ENCODE results near the gene FCMR. TPM values are rescaled to one million over a fixed set of nuclear protein-coding genes. Genes with fewer than 3 reads are reported as not detected.

Gene FCMR
- total and polyA plus RNA-seq, 9 of the 15 experiments (the other 6 are each of a cell fraction or from before 2014, with no cell fraction given): 0.11 to 0.82 (median 0.20) TPM; not detected in 5

DNA sequence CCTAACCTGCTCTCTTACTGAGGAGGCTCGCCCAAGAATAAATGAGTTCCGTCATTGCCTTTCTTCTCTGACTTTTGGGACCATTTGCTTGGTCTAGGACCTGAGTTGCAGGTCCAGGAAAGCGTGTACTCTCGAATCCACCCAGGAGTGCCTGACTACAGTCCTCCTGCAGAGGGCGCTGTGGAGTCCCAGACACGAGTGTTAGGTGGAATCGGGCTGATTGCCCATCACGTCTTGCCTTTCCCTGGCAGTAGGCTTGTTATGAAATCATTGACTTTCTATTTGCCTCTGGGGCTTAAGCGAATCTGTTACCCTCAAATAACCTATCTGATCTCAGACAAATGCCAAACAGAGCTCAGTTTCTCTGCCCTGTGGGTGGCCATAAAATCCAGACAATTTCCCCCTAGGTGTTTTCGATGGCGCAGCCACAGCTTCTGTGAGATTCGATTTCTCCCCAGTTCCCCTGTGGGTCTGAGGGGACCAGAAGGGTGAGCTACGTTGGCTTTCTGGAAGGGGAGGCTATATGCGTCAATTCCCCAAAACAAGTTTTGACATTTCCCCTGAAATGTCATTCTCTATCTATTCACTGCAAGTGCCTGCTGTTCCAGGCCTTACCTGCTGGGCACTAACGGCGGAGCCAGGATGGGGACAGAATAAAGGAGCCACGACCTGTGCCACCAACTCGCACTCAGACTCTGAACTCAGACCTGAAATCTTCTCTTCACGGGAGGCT is 56.6 kb downstream of the FCMR start, which contains the start of gene IL20 (continued):
- TF ChIP-seq, protein P1, sequence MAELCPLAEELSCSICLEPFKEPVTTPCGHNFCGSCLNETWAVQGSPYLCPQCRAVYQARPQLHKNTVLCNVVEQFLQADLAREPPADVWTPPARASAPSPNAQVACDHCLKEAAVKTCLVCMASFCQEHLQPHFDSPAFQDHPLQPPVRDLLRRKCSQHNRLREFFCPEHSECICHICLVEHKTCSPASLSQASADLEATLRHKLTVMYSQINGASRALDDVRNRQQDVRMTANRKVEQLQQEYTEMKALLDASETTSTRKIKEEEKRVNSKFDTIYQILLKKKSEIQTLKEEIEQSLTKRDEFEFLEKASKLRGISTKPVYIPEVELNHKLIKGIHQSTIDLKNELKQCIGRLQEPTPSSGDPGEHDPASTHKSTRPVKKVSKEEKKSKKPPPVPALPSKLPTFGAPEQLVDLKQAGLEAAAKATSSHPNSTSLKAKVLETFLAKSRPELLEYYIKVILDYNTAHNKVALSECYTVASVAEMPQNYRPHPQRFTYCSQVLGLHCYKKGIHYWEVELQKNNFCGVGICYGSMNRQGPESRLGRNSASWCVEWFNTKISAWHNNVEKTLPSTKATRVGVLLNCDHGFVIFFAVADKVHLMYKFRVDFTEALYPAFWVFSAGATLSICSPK (IDR thresholded peaks at IDR 0.05; ENCODE audit: borderline replicate concordance): no peak
- TF ChIP-seq ELF2 (CRISPR knock-in tag; IDR thresholded peaks at IDR 0.05): no peak
- TF ChIP-seq ZBTB1 (CRISPR knock-in tag; IDR thresholded peaks at IDR 0.05; ENCODE audit: borderline replicate concordance, low read depth): no peak
- 0 out of 2 replicates have a peak, but pooled peaks have one; percentile 16 for TF ChIP-seq ZNF695 (CRISPR knock-in tag; IDR thresholded peaks at IDR 0.05)
- no peak for TF ChIP-seq KDM4B (IDR thresholded peaks at IDR 0.05; ENCODE audit: borderline replicate concordance in 2 of 2, low read depth in 1 of 2)
- TF ChIP-seq MED1 (CRISPR knock-in tag; IDR thresholded peaks at IDR 0.05; ENCODE audit: borderline replicate concordance): no peak
- TF ChIP-seq, protein P2, sequence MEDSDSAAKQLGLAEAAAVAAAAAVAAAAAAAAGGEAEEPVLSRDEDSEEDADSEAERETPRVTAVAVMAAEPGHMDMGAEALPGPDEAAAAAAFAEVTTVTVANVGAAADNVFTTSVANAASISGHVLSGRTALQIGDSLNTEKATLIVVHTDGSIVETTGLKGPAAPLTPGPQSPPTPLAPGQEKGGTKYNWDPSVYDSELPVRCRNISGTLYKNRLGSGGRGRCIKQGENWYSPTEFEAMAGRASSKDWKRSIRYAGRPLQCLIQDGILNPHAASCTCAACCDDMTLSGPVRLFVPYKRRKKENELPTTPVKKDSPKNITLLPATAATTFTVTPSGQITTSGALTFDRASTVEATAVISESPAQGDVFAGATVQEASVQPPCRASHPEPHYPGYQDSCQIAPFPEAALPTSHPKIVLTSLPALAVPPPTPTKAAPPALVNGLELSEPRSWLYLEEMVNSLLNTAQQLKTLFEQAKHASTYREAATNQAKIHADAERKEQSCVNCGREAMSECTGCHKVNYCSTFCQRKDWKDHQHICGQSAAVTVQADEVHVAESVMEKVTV (CRISPR knock-in tag; IDR thresholded peaks at IDR 0.05): peak; percentile 73
- no peak for TF ChIP-seq FIP1L1 (IDR thresholded peaks at IDR 0.05; ENCODE audit: low read depth, low read length, poor library complexity, severe bottlenecking)
- no peak for TF ChIP-seq ZNF785 (CRISPR knock-in tag; IDR thresholded peaks at IDR 0.05)
- TF ChIP-seq PHF8 (IDR thresholded peaks at IDR 0.05; ENCODE audit: borderline replicate concordance, low read length): no peak
- TF ChIP-seq ZSCAN29 (IDR thresholded peaks at IDR 0.05): no peak
- no peak for TF ChIP-seq CHCHD3 (CRISPR knock-in tag; IDR thresholded peaks at IDR 0.05)
- no peak for TF ChIP-seq ZNF583 (CRISPR knock-in tag; IDR thresholded peaks at IDR 0.05)
- TF ChIP-seq STAG1 (CRISPR knock-in tag; IDR thresholded peaks at IDR 0.05; ENCODE audit: borderline replicate concordance): 0 out of 2 replicates have a peak, but pooled peaks have one; percentile 8
- TF ChIP-seq TOE1 (IDR thresholded peaks at IDR 0.05; ENCODE audit: borderline replicate concordance): no peak; the same call in 1 of the 2 replicates
- TF ChIP-seq TOE1 (CRISPR knock-in tag; IDR thresholded peaks at IDR 0.05; ENCODE audit: borderline replicate concordance, low read depth): no peak
- no peak for TF ChIP-seq FOS (IDR thresholded peaks at IDR 0.05; ENCODE audit: extremely low read depth, insufficient read length)
- 0 out of 2 replicates have a peak, but pooled peaks have one; percentile 16 for TF ChIP-seq PHF21A (IDR thresholded peaks at IDR 0.05; ENCODE audit: borderline replicate concordance, low read depth)
- TF ChIP-seq, protein P3, sequence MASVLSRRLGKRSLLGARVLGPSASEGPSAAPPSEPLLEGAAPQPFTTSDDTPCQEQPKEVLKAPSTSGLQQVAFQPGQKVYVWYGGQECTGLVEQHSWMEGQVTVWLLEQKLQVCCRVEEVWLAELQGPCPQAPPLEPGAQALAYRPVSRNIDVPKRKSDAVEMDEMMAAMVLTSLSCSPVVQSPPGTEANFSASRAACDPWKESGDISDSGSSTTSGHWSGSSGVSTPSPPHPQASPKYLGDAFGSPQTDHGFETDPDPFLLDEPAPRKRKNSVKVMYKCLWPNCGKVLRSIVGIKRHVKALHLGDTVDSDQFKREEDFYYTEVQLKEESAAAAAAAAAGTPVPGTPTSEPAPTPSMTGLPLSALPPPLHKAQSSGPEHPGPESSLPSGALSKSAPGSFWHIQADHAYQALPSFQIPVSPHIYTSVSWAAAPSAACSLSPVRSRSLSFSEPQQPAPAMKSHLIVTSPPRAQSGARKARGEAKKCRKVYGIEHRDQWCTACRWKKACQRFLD (CRISPR knock-in tag; IDR thresholded peaks at IDR 0.05): no peak
- no peak for TF ChIP-seq ZNF175 (CRISPR knock-in tag; IDR thresholded peaks at IDR 0.05; ENCODE audit: low read depth)

Data from K562 (cell line).